ENCODE measurements around the gene KIF5C.

Gene KIF5C

GRCh38 chr2:148903294-148903693 is 28.3 kb downstream of the KIF5C start:
- Histone ChIP-seq H3K9me3 (no peaks in the 10 kb centered on the region), H3K4me1 (ENCODE audit: control insufficient read depth in 1 of 2, insufficient read depth in 1 of 2, low read depth in 1 of 2, low read length in 1 of 2) (no peaks in the 10 kb centered on the region), H3K4me3 (ENCODE audit: low read depth in 1 of 2, low read length in 1 of 2) (no peak overlapping the region), H3K36me3 (no peaks in the 10 kb centered on the region), H3K27me3 (no peaks in the 10 kb centered on the region), H3K27ac (no peak overlapping the region)
- TF ChIP-seq CTCF (IDR thresholded peaks at IDR 0.05), result no peak

DNA sequence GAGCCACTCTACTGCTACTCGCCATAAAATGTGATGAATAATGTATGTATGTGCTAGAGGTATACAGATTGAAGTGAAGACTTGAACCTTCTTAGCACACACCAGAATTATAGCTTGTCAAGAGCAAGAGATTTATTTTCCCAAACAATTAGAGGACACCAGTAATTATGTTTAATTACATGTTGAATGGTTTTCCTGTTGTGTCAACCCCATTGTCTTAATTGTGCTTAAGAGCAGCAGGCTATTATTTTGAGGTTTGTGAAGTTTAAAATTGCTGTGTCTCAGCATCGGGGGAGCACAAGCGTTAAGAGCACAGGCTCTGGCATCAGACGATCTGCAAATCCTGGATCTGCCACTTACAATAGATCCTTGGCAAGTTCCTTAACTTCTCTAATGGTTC is 29.0 kb downstream of the KIF5C start:
- Histone ChIP-seq H3K4me1 (ENCODE audit: control insufficient read depth in 1 of 2, insufficient read depth in 1 of 2, low read depth in 1 of 2, low read length in 1 of 2) (no peaks in the 10 kb centered on the region), H3K4me3 (ENCODE audit: low read depth in 1 of 2, low read length in 1 of 2) (no peak overlapping the region)
- TF ChIP-seq CTCF (IDR thresholded peaks at IDR 0.05), result no peak

GRCh38 chr2:148906124-148906523 is 31.1 kb downstream of the KIF5C start:
- no peaks in the 10 kb centered on the region for H3K4me1 ChIP-seq (ENCODE audit: control insufficient read depth in 1 of 2, insufficient read depth in 1 of 2, low read depth in 1 of 2, low read length in 1 of 2)
- no peak overlapping the region for H3K27ac ChIP-seq
- H3K4me3 ChIP-seq (ENCODE audit: low read depth in 1 of 2, low read length in 1 of 2), result no peak overlapping the region
- no peaks in the 10 kb centered on the region for H3K36me3 ChIP-seq
- no peaks in the 10 kb centered on the region for H3K9me3 ChIP-seq
- no peaks in the 10 kb centered on the region for H3K27me3 ChIP-seq
- no peak for TF ChIP-seq CTCF (IDR thresholded peaks at IDR 0.05)

More for the DNA sequence above, 29.0 kb downstream of the KIF5C start:
- Histone ChIP-seq H3K27ac (no peak overlapping the region), H3K36me3 (no peaks in the 10 kb centered on the region), H3K27me3 (no peaks in the 10 kb centered on the region), H3K9me3 (no peaks in the 10 kb centered on the region)

DNA sequence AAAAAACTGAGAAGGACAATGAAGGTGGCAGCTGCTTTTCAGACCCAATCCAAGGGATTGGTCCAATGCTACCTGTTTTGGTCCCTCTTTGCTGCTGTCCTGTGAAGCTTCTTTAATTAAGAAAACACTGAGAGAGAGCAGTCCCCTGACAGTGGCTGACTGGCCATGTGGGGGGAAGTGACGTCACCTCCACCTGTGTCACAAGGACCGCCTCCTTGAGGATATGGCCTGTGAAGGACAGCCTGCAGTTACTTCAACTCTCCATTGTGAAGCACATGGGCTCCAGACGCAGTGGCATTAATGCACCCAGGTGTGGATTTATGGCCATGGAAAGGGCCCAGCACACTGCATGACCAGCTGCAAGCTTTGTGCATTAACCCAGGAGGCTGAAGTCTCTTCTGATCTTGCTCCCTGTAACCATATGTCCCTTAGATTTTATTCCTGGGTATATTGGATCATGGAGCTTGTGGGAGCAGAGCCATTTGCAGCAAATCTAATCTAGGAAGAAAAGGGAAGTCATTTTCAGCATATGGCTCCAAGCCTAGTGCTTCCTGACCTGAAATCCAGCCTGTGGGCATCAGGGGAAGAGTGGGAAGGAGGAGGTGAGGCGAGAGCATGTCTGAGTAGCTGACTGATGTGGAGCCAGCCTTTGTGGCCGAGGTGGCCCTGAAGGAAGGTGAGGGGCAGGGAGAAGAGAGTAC is 32.2 kb downstream of the KIF5C start:
- Histone ChIP-seq H3K27ac (no peak overlapping the region), H3K4me1 (ENCODE audit: control insufficient read depth in 1 of 2, insufficient read depth in 1 of 2, low read depth in 1 of 2, low read length in 1 of 2) (no peaks in the 10 kb centered on the region), H3K36me3 (no peaks in the 10 kb centered on the region)

DNA sequence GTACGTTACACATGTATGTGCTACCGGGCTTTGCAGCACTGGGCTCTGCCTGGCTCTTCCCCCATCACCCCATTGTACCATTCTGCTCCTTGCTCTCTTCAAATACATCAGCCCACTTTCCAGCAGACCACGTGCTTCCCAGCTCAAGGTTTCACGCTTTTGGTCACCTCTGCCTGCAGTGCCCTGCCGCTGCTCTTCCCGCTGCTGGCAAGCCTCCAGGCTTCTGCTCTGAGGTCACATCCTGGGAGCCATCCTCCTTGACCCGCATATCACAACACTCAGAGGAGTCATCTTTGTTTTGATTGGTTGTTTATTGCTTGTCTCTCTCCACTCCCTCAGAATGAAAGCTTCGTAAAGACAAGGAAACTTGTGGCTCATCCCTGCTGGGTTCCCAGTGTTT is 34.1 kb downstream of the KIF5C start:
- no peak overlapping the region for H3K4me3 ChIP-seq (ENCODE audit: low read depth in 1 of 2, low read length in 1 of 2)
- H3K27ac ChIP-seq, result no peak overlapping the region
- no peaks in the 10 kb centered on the region for H3K9me3 ChIP-seq
- H3K36me3 ChIP-seq, result no peaks in the 10 kb centered on the region
- no peak for TF ChIP-seq CTCF (IDR thresholded peaks at IDR 0.05)
- H3K4me1 ChIP-seq (ENCODE audit: control insufficient read depth in 1 of 2, insufficient read depth in 1 of 2, low read depth in 1 of 2, low read length in 1 of 2), result no peaks in the 10 kb centered on the region
- no peaks in the 10 kb centered on the region for H3K27me3 ChIP-seq

More for the DNA sequence above, 32.2 kb downstream of the KIF5C start:
- no peaks in the 10 kb centered on the region for H3K27me3 ChIP-seq
- TF ChIP-seq CTCF (IDR thresholded peaks at IDR 0.05), result no peak
- H3K9me3 ChIP-seq, result no peaks in the 10 kb centered on the region
- no peak overlapping the region for H3K4me3 ChIP-seq (ENCODE audit: low read depth in 1 of 2, low read length in 1 of 2)

All from neutrophil (primary cell).